ENCODE results near the gene HSD3B1. TPM values are rescaled to one million over a fixed set of nuclear protein-coding genes. Genes with fewer than 3 reads are reported as not detected.

The HSD3B1 gene
- polyA plus RNA-seq, 1 of the 3 experiments (the other 2 are of a cell fraction), result not detected

DNA sequence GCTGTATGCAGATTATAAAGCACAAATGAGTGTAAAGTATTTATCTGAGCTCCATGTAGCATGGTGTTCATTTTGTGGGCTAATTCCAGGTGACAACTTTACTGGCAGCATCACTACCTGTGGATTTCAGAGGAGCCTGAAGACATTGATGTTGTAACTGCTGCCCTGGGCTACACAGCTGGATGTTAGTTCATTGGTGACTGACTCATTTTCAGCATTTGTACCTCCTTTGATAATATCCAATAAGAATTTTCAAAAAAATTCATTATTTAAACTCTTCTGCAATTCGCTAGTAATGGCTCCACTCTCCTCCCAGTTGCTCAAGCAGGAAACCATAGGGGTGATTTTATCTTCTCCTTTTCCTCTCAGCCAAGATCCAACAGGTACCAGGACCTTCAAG, 37.3 kb upstream of the HSD3B1 start:
- WGBS (ENCODE audit: low lambda C conversion rate), result 4% methylated on average over 1 of the region's 1 CpG
- DNase-seq, result no peak
- H3K27ac ChIP-seq (ENCODE audit: low read depth in 2 of 2, low read length in 1 of 2), result no peak overlapping the region
- H3F3A ChIP-seq (replicated peaks; ENCODE audit: insufficient read depth), result no peaks in the 10 kb centered on the region
- H3K9me2 ChIP-seq, result no peaks in the 10 kb centered on the region
- H3K27me3 ChIP-seq (ENCODE audit: insufficient read depth), result peaks cover 31% of the 10 kb centered on the region; the same call in 1 of the 2 replicates
- H3K36me3 ChIP-seq (replicated peaks in 1 of 2; ENCODE audit: control insufficient read depth in 1 of 2, insufficient read depth in 2 of 2, low read length in 1 of 2), result no peaks in the 10 kb centered on the region
- H2AFZ ChIP-seq (ENCODE audit: low read depth), result no peak overlapping the region
- no peak overlapping the region for H3K4me3 ChIP-seq (ENCODE audit: low read depth in 2 of 2, low read length in 1 of 2)
- H3K4me1 ChIP-seq (ENCODE audit: control insufficient read depth in 1 of 2, insufficient read depth in 2 of 2, low read depth in 1 of 2, low read length in 1 of 2), result no peaks in the 10 kb centered on the region
- no peak overlapping the region for H3K4me2 ChIP-seq
- no peaks in the 10 kb centered on the region for H3K79me2 ChIP-seq (ENCODE audit: insufficient read depth)
- POLR2A ChIA-PET, result no interaction called here
- no peak overlapping the region for H3K9ac ChIP-seq
- H4K20me1 ChIP-seq (ENCODE audit: insufficient read depth), result no peaks in the 10 kb centered on the region
- CTCF ChIA-PET, result interaction anchor here (0.6 kb wide), 1 partner anchor 18 kb away, joined by 3 read pairs; no protein-coding TSS in a partner anchor
- TF ChIP-seq CTCF (IDR thresholded peaks at IDR 0.05), result no peak
- no peak for TF ChIP-seq ELF1 (IDR thresholded peaks at IDR 0.05)
- no peak for TF ChIP-seq TAF1 (IDR thresholded peaks at IDR 0.05; ENCODE audit: borderline replicate concordance, low read depth, low read length)
- no peak for TF ChIP-seq RFX5 (IDR thresholded peaks at IDR 0.05; ENCODE audit: low read length)
- TF ChIP-seq GATA2 (CRISPR knock-in tag; IDR thresholded peaks at IDR 0.05), result no peak
- no peak for TF ChIP-seq MXI1 (IDR thresholded peaks at IDR 0.05; ENCODE audit: low read depth, low read length)
- no peak for TF ChIP-seq FOSL2 (IDR thresholded peaks at IDR 0.05; ENCODE audit: borderline replicate concordance, low read depth)
- TF ChIP-seq RAD21 (IDR thresholded peaks at IDR 0.05; ENCODE audit: low read length), result no peak
- TF ChIP-seq, protein P1, sequence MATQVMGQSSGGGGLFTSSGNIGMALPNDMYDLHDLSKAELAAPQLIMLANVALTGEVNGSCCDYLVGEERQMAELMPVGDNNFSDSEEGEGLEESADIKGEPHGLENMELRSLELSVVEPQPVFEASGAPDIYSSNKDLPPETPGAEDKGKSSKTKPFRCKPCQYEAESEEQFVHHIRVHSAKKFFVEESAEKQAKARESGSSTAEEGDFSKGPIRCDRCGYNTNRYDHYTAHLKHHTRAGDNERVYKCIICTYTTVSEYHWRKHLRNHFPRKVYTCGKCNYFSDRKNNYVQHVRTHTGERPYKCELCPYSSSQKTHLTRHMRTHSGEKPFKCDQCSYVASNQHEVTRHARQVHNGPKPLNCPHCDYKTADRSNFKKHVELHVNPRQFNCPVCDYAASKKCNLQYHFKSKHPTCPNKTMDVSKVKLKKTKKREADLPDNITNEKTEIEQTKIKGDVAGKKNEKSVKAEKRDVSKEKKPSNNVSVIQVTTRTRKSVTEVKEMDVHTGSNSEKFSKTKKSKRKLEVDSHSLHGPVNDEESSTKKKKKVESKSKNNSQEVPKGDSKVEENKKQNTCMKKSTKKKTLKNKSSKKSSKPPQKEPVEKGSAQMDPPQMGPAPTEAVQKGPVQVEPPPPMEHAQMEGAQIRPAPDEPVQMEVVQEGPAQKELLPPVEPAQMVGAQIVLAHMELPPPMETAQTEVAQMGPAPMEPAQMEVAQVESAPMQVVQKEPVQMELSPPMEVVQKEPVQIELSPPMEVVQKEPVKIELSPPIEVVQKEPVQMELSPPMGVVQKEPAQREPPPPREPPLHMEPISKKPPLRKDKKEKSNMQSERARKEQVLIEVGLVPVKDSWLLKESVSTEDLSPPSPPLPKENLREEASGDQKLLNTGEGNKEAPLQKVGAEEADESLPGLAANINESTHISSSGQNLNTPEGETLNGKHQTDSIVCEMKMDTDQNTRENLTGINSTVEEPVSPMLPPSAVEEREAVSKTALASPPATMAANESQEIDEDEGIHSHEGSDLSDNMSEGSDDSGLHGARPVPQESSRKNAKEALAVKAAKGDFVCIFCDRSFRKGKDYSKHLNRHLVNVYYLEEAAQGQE (IDR thresholded peaks at IDR 0.05; ENCODE audit: low read depth, low read length), result no peak
- no peak for TF ChIP-seq NRF1 (IDR thresholded peaks at IDR 0.05; ENCODE audit: low read depth, low read length)
- TF ChIP-seq RCOR1 (IDR thresholded peaks at IDR 0.05; ENCODE audit: low read length), result no peak
- no peak for TF ChIP-seq TCF12 (IDR thresholded peaks at IDR 0.05)
- TF ChIP-seq POLR2AphosphoS5 (IDR thresholded peaks at IDR 0.05; ENCODE audit: low read depth, low read length), result no peak
- no peak for TF ChIP-seq FOXJ3 (CRISPR knock-in tag; IDR thresholded peaks at IDR 0.05)
- TF ChIP-seq NFIC (IDR thresholded peaks at IDR 0.05; ENCODE audit: borderline replicate concordance), result no peak
- no peak for TF ChIP-seq MEF2A (IDR thresholded peaks at IDR 0.05; ENCODE audit: borderline replicate concordance, low read depth)
- TF ChIP-seq, protein P2, sequence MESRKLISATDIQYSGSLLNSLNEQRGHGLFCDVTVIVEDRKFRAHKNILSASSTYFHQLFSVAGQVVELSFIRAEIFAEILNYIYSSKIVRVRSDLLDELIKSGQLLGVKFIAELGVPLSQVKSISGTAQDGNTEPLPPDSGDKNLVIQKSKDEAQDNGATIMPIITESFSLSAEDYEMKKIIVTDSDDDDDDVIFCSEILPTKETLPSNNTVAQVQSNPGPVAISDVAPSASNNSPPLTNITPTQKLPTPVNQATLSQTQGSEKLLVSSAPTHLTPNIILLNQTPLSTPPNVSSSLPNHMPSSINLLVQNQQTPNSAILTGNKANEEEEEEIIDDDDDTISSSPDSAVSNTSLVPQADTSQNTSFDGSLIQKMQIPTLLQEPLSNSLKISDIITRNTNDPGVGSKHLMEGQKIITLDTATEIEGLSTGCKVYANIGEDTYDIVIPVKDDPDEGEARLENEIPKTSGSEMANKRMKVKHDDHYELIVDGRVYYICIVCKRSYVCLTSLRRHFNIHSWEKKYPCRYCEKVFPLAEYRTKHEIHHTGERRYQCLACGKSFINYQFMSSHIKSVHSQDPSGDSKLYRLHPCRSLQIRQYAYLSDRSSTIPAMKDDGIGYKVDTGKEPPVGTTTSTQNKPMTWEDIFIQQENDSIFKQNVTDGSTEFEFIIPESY (IDR thresholded peaks at IDR 0.05; ENCODE audit: borderline replicate concordance, low read depth), result no peak
- H3K9me3 ChIP-seq, result no peaks in the 10 kb centered on the region
